Posterior vena cava (tissue), 2 donors: ENCODE data around the gene SLC4A2. TPM values are rescaled to one million over a fixed set of nuclear protein-coding genes. Genes with fewer than 3 reads are reported as not detected.

ENCODE experiments used
- DNase-seq: peaks from one replicate; pipeline ENCODE4 v3.0.0-alpha.2; 2020; ENCODE audit warnings: low spot score
- intact Hi-C, 2 donors: fragments of 100-400 bp; cut with DNase I; formaldehyde crosslinking; loops; one replicate each; pipeline versions ENCODE4 v1.14.1 to v1.14.2; 2022 to 2023
- total RNA-seq, 2 donors: library from RNA; stranded (reverse); fragmentation: NEBNext Ultra II Directional; extraction: Animal tissue kit (Norgen Biotek cat#: 25700); gene quantifications; one replicate each; pipeline ENCODE4 v1.2.1, GENCODE V29; 2021
- donor health status: DM: yes; HTN: yes; CAD: no.
- donor health status: DM: yes; HTN: yes; CAD: no.

Gene SLC4A2
- total RNA-seq, 2 donors from 2014 or later: 105 to 212 TPM

DNA sequence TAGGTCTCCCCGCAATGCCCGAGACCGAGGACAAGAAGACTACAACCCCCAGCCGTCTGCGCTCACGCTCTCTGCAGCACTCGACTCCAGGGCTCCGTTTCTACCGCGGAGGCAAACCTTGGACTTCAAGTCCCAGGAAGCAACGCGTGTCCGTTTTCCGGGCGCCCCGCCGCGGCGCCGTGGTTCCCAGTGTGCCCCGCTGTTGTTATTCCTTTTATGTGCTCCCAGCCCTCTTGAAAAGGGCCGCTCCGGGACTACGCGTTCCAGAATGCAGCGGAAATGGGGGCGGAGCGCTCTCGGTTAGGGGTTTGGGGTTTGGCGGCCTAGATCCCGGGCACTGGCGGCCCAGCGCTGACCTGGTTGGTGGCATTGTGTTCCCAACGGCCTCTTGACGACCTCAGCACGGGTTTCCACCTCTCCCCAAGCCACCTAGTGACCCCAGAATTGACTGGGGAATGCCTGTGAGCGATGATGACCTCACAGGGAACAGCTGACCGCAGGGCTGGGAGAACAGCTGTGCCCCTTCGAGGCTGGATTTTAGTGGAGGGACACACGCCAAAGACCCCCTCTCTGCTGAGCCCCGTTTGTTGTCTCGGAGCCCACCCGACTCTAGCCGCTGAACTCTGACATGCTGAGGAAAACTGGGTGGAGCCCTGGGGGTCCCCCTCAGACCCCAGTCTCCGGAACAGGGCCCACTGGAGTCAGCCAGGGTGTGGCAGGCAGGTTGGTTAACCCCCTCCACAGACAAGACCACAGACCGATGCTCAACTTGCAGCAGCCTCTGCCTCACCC, 1.2 kb upstream of the SLC4A2 start:
- intact Hi-C loops: no loop called here
- DNase-seq: peak; percentile 99

DNA sequence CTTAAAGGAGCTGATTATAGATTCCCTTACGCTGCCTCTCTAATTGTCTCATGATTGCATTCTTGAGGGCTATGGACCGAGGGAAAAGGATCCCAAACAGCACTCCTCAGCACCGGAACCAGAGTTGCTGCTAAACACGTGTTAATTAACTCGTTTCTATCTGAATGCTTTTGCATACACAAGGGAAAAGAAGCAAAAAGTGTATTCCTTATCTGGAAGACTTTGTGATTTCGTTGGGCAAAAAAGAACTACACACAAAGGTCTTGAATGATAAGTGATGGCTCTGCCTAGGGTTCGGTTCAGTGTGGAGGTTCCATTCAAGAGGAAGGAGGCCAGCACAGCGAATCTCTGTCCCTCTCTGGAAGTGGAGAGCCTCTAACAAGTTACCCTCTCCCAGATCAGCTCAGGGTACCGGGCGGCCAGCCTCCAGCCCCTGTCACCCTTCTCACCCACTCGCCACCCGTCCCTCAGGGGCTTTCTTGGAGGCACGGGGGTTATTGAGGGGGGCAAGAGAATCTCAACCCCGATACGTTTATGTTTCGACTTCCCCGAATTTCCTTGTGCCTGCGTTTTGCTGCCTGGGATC, 515 bp upstream of the SLC4A2 start:
- intact Hi-C loops: no loop called here
- no peak for DNase-seq

DNA sequence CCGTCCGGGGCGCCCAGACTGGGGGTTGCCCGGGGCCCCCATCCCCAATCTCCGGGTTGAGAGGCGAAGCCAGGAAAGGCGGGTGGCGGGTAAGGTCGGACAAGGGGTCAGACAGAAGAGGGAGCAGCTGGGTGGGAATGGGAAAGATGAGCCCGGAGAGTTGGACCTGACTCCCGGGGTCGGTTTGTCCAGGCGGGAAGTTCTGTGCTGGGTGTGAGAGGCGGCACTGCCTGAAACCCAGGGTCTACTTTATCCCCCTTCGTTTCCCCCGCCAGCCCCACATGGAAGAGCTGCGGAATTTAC, 675 bp downstream of the SLC4A2 start:
- intact Hi-C loops: no loop called here
- no peak for DNase-seq

DNA sequence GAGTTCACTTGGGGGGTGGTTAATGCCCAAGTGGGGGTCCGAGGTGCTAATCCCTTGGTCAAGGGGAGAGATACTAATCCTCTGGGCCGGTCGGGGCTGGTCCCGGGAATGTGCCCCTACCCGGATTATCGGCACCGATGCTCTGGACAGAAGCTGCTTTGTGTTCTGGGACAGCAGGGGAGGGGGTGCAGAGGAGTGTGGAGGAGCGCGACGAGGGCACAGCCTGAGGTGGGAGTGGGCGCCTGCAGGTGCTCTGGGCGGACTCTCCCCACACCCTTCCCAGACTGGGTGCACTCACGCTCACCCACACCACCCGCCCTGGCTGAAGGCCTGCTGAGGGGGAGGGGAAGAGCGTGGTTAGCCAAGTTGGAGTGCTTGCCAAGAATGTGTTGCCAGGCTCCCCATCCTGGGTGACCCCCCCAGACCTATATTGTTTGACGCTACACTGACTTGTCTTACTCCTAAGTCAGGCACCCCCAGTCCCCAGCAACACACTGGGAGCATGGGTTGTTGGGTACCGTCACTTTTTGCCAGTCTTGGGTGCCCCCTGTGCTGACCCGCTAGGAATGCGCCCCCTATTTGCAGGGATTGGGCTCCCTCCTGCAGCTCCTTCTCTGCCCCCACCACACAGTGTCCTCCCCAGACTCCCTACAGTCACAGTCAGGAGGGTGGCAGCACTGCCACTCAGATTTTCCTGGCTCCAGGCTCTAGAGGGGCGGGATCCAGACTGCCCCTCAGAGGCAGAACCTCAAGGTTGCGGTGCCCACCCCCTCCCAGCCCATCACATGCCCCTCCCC, 1.2 kb downstream of the SLC4A2 start:
- DNase-seq: no peak
- intact Hi-C loops: no loop called here

DNA sequence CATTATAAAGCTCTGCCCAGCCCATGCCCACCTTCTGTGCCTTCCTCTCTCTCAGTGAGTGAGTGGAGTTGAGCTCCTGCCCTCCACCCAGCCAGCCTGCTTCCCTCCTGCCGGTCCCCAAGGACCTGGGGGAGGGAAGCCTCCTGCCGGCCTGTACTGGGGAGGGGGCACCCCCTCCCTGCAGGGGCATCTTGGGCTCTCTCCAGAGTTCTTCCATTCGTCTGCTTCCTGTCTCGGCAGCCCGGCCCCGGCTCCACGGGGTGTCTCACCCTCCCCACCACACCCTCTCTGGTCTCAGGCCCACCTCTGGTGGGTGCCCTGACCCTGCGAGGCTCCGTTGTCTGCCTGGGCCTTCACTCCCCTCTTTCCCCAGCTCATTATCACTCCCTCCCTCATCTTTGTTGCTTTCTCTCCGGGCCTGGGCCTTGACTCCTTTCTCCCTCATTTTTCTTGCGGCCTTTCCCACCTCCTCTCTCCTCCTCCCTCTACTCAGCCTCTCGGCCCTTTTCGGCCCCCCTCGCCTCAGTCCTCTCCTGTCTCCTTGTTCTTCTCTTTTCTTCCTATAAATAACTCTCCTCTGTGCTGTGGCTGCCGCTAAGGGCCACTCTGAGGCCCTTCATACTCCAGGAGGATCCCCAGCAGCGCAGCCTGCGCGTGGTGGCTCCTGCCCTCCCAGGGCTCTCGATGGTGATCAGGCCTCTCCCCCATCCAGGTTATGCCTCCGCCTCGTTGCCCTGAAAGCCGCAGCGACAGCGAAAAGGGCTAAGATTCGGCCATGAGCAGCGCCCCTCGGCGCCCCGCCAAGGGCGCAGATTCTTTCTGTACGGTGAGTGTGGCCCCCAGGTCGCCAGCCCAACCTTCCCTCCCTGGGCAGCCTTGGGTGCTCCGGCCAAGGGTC, 2.1 kb downstream of the SLC4A2 start:
- intact Hi-C loops: no loop called here
- DNase-seq: no peak

DNA sequence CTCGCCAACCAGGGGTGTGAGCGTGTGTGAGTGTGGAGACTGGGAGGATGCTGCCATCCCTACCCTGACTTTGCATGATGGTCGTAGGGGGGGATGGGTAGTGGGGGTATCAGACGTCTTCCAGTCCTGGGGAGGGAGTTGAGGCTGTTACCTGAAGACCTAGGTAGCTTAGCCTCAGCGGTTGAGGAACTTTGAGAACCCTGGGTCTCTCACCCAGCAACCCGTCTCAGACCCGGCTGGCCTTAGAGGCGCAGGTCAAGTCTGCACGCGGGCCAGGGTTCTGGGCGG, 2.7 kb downstream of the SLC4A2 start:
- no peak for DNase-seq
- intact Hi-C loops: no loop called here

DNA sequence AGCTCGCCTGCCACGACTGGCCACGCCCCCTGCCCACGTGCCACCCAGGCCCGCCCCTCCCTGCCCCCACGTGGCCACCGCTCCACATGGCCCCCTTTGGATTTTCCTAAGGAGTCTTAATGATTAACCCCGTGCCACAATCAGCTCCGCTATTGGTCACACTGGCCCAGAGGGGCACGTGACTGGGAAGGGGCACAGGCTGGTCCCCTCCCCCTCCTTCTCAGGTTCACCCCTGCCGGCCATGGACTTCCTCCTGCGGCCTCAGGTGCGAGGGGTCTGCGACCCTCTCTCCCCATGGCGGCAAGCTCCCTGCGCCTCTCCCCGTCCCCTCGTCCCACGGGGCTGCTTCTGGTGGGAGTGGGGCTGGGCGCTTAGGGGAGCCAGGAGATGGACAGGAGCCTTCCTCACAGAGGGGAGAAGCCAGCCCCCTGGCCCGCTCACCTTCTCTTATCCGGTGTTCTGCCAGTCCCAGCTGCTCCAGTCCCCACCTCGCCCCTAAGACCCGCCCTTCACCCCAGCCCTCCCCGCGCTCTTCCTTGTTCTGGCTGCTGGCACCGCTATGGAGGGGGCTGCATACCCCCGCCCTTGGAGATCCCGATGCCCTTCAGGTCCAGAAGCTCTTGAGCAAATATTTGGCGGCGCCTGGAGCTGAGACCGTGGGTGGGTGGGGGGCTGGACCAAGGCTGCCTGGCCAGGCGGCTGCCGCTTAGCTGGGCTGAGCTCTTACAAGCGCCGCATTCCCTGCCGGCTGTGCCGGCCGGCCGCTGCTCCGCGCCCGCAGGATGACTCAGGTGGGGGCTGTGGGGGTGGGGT, 3.2 kb downstream of the SLC4A2 start:
- intact Hi-C loops: no loop called here
- DNase-seq: peak; percentile 89

DNA sequence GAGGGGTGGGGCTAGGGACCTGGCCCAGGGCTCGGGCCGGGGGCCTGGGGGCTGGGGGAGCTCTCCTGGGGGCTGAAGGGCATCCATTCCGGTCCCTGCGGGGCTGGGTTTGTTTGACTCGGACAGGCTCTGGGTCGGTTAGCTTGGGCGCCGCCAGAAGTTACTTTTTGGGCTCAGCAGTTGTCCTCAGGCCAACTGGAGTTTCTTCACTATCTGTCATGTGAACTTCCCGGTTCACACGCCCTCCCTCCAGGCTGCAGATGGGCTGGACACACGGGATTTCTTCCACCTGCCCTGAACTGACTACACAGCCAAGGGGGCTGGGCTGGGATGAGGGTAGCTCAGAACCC, 3.8 kb downstream of the SLC4A2 start:
- intact Hi-C loops: no loop called here
- DNase-seq: no peak

DNA sequence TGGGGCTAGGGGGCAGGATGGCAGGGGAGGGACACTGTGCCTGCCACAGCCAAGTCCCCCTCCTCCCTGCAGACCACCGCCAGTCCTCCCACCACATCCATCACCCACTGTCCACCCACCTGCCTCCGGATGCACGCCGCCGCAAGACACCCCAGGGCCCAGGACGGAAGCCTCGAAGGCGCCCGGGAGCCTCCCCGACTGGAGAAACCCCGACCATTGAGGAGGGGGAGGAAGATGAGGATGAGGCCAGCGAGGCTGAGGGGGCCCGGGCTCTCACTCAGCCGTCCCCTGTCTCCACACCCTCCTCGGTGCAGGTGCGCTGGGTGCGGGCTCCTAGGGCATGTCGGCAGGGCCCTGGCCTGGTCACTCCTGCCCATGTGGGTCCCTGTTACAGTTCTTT, 5.1 kb downstream of the SLC4A2 start:
- intact Hi-C loops: no loop called here
- no peak for DNase-seq

DNA sequence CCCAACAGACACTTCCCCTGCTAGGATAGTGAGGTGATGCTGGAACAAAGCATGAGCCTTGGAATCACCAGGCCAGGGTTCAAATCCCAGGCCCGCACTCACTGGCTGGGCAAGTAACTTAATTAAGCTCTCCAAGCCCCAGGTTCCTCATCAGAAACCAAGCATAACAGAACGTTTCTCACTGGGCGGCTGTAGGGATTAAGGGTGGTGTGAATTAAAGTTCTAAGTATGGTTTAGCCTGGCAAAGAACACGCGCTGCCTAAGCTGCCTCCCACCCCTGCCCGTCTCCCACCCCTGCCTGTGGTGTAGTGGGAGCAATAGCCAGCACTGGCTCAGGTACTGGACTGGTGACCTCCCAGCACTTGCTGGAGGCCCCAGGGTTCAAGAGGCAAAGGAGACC, 5.6 kb downstream of the SLC4A2 start:
- DNase-seq: no peak
- intact Hi-C loops: no loop called here

DNA sequence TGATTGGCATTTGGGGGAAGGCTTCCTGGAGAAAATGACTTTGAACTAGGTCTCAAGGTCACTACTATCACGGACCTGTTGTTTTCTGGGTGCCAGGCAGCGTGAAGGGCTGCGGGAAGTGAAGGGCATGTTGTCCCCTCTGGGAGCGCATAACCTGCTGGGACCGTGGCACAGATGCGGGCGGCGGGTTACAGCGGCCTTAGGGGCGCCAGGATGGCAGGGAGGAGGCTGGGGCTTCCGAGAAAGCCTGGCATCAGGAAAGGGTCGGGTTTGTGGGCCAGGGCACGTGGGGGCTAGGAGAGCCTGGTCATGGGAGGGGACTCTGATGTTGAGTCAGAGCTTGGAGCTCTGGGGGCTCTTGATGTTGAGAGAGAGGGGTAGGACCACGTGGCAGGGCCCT, 6.1 kb downstream of the SLC4A2 start:
- intact Hi-C loops: no loop called here

DNA sequence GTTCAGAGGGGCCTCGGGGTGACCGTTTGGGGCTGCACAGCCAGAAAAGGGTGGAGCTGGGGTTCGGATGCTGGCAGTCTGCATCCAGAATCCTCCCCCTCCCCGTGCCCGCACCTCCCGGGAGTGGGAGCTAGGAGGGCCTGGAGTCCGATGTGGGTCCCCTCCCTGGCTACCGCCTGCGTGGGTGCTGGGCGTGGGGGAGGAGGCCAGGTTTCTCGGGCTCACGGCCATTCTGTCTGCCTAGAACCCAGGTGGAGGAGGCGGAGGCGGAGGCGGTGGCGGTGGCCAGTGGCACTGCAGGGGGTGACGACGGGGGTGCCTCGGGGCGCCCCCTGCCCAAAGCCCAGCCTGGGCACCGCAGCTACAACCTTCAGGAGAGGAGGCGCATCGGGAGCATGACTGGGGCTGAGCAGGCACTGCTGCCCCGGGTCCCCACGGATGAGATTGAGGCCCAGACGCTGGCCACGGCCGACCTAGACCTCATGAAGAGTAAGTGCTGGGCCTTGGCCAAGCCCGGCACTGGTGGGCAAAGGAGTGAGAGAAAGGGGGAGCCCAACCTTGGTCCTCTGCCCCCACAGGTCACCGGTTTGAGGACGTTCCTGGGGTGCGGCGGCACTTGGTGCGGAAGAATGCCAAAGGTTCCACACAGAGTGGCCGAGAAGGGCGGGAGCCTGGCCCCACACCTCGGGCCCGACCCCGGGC, 7.0 kb downstream of the SLC4A2 start:
- intact Hi-C loops: no loop called here
- no peak for DNase-seq

More for the DNA sequence above, 6.1 kb downstream of the SLC4A2 start:
- DNase-seq: no peak

DNA sequence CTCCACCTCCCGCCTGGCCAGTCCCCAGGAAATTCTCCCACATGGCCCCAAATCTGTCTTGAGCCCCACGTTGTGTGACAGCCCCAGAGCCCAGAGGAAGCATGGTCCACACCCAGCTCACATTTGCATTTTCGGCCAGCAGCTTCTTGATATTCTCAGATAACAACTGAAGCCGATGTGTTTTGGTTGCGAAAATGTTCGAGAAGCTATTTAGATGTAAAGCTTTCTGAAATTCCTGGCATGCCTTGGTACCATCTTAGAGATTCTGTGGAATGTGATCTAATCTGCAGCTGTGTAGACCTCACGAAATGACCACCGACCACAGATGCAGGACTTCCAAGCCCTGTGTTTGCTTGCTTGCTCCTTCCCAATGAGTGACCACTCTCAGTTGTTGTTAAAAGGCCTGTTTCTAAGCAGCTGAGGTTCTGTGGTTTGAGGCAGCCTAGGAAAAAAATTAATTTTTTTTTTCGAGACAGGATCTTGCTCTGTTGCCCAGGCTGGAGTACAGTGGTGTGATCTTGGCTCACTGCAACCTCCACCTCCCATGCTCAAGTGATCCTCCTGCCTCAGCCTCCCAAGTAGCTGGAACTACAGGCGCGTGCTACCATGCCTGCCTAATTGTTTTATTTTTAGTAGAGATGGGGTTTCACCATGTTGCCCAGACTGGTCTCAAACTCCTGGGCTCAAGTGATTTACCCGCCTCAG, 8.8 kb downstream of the SLC4A2 start:
- intact Hi-C loops: no loop called here
- DNase-seq: no peak

DNA sequence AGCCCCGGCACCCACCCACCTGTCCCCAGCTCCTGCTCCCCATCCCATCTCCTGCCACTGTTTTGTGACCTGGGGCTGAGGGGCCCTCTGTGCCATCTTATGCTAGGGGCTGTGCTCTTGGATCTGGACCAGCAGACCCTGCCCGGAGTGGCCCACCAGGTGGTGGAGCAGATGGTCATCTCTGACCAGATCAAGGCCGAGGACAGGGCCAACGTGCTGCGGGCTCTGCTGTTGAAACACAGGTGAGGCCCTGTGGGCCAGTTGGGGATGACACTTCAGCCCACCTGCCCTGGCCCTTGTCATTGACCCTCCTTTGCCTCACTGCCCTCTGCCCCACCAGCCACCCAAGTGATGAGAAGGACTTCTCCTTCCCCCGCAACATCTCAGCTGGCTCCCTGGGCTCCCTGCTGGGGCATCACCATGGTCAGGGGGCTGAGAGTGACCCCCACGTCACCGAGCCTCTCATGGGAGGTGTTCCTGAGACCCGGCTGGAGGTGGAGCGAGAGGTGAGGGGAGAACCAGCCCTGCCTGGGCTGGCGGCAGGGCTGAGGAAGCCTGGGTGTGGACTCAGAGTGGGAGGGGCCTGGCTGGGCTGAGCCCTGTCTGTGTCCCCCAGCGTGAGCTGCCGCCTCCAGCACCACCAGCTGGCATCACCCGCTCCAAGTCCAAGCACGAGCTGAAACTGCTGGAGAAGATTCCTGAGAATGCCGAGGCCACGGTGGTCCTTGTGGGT, 10.6 kb downstream of the SLC4A2 start:
- no peak for DNase-seq
- intact Hi-C loops: no loop called here

DNA sequence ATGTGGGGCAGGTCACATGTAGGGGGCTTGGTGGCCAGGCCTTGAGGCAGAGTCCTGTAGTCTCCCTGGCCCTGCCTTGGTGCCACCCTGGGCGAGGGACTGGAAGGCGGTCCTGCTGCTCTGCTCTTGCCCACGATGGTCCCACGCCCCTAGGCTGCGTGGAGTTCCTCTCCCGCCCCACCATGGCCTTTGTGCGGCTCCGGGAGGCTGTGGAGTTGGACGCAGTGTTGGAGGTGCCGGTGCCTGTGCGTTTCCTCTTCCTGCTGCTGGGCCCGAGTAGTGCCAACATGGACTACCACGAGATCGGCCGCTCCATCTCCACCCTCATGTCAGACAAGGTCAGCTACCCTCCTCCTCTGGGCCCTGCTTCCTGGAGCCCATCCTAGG, 11.2 kb downstream of the SLC4A2 start:
- intact Hi-C loops: no loop called here
- no peak for DNase-seq

DNA sequence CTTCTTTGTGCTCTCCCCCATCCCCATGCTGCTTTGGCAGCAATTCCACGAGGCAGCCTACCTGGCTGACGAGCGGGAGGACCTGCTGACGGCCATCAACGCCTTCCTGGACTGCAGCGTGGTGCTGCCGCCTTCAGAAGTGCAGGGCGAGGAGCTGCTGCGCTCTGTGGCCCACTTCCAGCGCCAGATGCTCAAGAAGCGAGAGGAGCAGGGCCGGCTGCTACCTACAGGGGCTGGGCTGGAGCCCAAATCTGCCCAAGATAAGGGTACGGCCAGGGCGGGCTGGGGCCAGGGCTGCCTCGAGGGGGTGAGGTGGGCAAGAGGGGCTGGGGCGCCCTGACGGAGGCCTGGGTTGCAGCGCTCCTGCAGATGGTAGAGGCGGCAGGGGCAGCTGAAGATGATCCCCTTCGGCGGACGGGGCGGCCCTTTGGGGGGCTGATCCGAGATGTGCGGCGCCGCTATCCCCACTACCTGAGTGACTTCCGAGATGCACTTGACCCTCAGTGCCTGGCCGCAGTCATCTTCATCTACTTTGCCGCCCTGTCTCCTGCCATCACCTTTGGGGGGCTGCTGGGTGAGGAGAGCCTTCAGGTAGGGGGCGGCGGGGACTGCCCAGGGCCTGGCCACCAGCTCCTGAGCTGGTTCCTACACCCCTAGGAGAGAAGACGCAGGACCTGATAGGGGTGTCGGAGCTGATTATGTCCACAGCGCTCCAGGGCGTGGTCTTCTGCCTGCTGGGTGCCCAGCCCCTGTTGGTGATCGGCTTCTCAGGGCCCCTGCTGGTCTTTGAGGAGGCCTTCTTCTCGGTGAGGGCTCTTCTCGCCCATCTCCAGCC, 11.9 kb downstream of the SLC4A2 start:
- no peak for DNase-seq
- intact Hi-C loops: no loop called here

DNA sequence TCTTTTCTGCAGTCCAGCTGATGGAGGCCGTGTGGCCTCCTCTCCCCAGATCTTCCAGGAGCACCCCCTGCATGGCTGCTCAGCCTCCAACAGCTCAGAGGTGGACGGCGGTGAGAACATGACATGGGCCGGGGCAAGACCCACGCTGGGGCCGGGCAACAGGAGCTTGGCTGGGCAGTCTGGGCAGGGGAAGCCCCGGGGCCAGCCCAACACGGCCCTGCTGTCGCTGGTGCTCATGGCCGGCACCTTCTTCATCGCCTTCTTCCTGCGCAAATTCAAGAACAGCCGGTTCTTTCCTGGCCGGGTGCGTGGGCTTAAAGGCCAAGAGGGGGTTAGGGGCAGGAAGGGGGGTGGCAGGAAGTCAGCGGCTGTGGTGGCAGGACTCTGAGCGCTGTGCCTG, 14.6 kb downstream of the SLC4A2 start:
- DNase-seq: no peak
- intact Hi-C loops: no loop called here
